Astrocyte of the spinal cord (primary cell): ENCODE measurements around the gene SLMAP.

Experiments used
- DNase-seq: peaks from one replicate; pipeline ENCODE4 v3.0.0; 2011; ENCODE audit warnings: low read depth, low spot score
- H3K4me3 ChIP-seq: 2 replicates; pipeline ENCODE4 v1.5.1; 2011; ENCODE audit warnings: low read depth, mild to moderate bottlenecking, low read length, moderate library complexity
- in situ Hi-C: cut with HindIII; loops from 2 replicates; pipeline ENCODE4 v1.10.0; 2017; ENCODE audit warnings: low sequenced_read_pairs
- TF ChIP-seq, protein P1 (sequence below): IDR thresholded peaks from 2 replicates; pipeline ENCODE4 v1.5.1; 2012; ENCODE audit warnings: low read depth, mild to moderate bottlenecking, low read length, inconsistent platforms

SLMAP gene

DNA sequence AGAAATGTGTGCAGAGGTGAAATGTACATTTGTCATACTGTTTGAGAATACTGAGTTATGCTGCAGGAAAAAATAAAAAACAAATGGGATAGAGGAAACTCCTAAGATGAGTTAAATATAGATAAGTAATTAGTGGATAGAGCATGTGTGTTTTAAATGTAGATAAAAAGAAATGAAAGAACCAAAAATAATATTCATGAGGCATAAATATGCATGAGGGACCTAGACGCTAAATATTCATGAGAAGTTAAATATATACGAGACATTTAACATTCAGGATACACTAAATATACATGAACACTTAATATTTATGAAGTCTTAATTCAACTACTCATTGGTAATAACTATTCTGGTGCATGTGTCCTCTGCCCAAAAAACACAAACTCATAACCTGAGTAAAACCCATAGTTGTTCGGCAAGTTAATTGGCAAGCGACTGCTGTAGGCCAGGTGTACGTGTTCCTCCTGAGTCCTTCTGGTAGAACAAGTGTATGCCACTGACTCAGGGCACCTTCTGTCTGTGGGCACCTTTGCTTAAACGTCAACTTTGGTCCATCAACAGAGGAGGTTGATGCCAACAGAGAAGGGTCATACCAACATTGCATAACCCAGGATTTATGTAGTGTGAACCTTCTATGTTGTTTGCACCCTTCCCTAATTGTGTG lies 38.8 kb upstream of the SLMAP start:
- no peak overlapping the region for H3K4me3 ChIP-seq
- TF ChIP-seq, protein P1, sequence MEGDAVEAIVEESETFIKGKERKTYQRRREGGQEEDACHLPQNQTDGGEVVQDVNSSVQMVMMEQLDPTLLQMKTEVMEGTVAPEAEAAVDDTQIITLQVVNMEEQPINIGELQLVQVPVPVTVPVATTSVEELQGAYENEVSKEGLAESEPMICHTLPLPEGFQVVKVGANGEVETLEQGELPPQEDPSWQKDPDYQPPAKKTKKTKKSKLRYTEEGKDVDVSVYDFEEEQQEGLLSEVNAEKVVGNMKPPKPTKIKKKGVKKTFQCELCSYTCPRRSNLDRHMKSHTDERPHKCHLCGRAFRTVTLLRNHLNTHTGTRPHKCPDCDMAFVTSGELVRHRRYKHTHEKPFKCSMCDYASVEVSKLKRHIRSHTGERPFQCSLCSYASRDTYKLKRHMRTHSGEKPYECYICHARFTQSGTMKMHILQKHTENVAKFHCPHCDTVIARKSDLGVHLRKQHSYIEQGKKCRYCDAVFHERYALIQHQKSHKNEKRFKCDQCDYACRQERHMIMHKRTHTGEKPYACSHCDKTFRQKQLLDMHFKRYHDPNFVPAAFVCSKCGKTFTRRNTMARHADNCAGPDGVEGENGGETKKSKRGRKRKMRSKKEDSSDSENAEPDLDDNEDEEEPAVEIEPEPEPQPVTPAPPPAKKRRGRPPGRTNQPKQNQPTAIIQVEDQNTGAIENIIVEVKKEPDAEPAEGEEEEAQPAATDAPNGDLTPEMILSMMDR, result no peak
- in situ Hi-C loops, result no loop called here
- DNase-seq, result no peak

DNA sequence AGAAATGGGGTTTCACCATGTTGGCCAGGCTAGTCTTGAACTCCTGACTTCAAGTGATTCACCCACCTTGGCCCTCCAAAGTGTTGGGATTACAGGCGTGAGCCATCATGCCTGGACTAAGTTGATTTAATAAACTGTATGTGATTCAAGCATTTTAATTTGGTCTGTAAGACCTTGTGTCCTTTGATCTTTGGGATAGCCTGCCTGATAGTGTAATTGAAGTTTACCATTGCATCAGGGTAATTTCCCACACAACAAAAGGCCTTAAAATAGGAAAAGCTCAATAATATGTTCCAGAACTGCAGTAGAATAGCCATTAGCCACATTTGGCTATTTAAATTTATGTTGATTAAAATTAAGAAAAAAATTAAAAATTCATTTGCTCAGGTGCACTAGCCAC lies 38.0 kb upstream of the SLMAP start:
- in situ Hi-C loops, result no loop called here
- TF ChIP-seq, protein P1, result no peak
- no peak for DNase-seq
- no peak overlapping the region for H3K4me3 ChIP-seq

DNA sequence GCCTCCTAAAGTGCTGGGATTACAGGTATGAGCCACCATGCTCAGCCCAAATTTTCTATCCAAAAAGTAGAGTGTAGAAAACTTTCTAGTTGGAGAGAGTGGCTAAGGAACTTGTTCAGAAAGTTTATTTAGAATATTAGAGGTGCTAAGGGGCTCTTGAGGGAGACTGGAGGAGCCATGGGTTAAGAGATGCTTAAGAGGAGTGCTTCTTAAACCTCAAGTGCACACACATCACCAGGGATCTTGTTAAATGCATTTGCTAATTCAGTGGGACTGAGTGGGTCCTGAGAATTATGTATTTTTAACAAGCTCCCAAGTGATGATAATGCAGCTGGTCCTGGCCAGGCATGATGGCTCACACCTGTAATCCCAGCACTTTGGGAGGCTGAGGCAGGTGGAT lies 29.7 kb upstream of the SLMAP start:
- DNase-seq, result no peak
- in situ Hi-C loops, result no loop called here
- H3K4me3 ChIP-seq, result no peak overlapping the region
- TF ChIP-seq, protein P1, result no peak

DNA sequence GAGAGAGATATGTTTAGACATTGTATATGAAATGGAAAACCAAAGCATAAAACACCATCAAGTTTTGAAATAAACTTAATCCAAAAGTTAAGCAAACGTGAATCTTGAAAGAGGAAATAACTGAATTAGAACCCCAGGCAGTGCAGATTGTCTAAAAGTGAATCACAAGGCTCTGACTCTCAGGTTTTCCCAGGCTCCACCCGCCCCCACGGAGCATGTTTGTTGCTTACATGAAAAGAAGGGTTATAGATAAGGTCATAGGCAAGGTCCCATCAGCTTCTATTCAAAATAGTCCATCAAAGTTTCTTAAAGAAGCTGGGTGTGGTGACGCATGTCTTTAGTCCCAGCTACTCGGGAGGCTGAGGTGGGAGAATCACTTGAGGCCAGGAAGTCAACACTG lies 29.0 kb upstream of the SLMAP start:
- in situ Hi-C loops, result no loop called here
- DNase-seq, result no peak
- no peak overlapping the region for H3K4me3 ChIP-seq
- TF ChIP-seq, protein P1, result no peak

DNA sequence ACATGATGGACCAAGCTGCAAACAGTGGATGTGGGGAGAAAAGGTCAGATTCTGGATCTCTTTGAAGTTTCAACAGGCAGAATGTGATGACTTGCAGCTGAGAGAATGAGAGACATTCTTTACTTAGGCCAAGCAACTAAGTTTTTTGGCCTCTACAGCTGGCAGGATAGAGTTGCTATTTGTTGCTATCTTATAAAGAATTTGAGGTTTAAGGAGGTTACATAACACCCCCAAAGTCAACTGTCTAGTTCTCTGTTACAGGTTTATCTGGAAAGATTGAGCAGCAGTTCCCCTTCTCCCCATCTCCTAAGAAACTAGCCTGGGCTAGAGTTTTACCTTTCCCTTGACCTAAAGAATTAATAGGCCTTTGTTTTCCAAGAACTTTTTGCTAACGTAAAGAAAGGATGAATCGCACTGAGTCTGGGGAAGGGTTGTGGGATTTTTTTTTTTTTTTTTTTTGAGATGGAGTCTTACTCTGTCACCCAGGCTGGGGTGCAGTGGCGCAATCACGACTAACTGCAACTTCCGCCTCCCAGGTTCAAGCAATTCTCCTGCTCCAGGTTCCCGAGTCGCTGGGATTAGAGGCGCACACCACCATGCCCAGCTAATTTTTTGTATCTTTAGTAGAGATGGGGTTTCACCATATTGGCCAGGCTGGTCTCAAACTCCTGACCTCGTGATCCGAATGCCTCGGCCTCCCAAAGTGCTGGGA lies 26.6 kb upstream of the SLMAP start:
- in situ Hi-C loops, result no loop called here
- peak; percentile 6 for DNase-seq
- H3K4me3 ChIP-seq, result no peak overlapping the region
- TF ChIP-seq, protein P1, result no peak

DNA sequence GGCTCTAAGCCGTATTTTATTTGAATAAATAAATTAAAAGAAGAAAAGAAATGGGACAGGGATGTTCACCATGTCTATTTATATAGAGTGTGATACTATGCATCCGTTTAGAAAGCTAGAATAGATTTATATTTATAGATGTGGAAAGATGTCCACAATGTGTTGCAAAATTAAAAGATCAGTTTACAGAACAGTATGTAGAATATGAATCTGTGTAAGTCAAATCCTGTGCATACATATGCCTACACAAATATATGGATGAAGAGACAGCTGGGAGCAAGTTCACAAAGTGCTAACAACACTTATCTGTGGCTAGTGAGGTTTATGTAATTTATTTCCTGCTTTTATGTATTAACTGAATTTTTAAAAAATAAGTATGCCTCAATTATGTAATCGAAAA lies 25.4 kb upstream of the SLMAP start:
- DNase-seq, result no peak
- in situ Hi-C loops, result no loop called here
- H3K4me3 ChIP-seq, result no peak overlapping the region
- TF ChIP-seq, protein P1, result no peak
